Measurements from ENCODE around the gene PRRT1B.
A peak's percentile ranks its signal among the peaks of the same experiment; 100 is the strongest.
"Not testable (repeated sequence)": the region's sequence is repeated elsewhere in the genome, so short reads cannot be mapped to it uniquely, and the experiment has no call there.

The PRRT1B gene

GRCh38 chr9:131550465-131550864 lies 5.1 kb downstream of the PRRT1B start:
- not testable (repeated sequence) for DNase-seq

GRCh38 chr9:131552030-131552429 lies 6.7 kb downstream of the PRRT1B start:
- DNase-seq, result peak in 1 of 4 experiments; percentile 37

GRCh38 chr9:131554087-131554842 lies 8.9 kb downstream of the PRRT1B start:
- no peak for DNase-seq

GRCh38 chr9:131554843-131555351 lies 9.6 kb downstream of the PRRT1B start:
- no peak for DNase-seq

- no peak for DNase-seq
Measured at GRCh38 chr9:131555841-131556673, 10.7 kb downstream of the PRRT1B start.

GRCh38 chr9:131557855-131558548 lies 12.7 kb downstream of the PRRT1B start:
- DNase-seq, result no peak

GRCh38 chr9:131559421-131560000 lies 14.2 kb downstream of the PRRT1B start:
- peak; percentile 59 to 81 (median 73) for DNase-seq

GRCh38 chr9:131562032-131562959 lies 17.0 kb downstream of the PRRT1B start:
- DNase-seq, result no peak

- no peak for DNase-seq
Measured at GRCh38 chr9:131565369-131565768, 20.0 kb downstream of the PRRT1B start.

GRCh38 chr9:131566158-131566557 lies 20.8 kb downstream of the PRRT1B start:
- DNase-seq, result no peak

- DNase-seq, result no peak
Measured at GRCh38 chr9:131567910-131568309, 22.6 kb downstream of the PRRT1B start.

- DNase-seq, result no peak
Measured at GRCh38 chr9:131574730-131575640, 29.7 kb downstream of the PRRT1B start.

- DNase-seq, result no peak
Measured at GRCh38 chr9:131575946-131576853, 30.9 kb downstream of the PRRT1B start.

GRCh38 chr9:131577005-131578000 lies 32.0 kb downstream of the PRRT1B start:
- no peak for DNase-seq

- no peak for DNase-seq
Measured at GRCh38 chr9:131578021-131578420, 32.7 kb downstream of the PRRT1B start.

GRCh38 chr9:131578731-131579504 lies 33.6 kb downstream of the PRRT1B start:
- peak in 3 of 4 experiments; percentile 42 to 67 (median 50) for DNase-seq

GRCh38 chr9:131579789-131580211 lies 34.5 kb downstream of the PRRT1B start:
- no peak for DNase-seq

All from suppressor macrophage (primary cell).